Thyroid gland (tissue), 4 donors: ENCODE results near the gene FEM1B.

Experiments
- CTCF ChIP-seq, 6 experiments: fragments of 200-600 bp in 3 of 6; fragments of 450-650 bp in 3 of 6; sonication (generic) in 3 of 6; IDR thresholded peaks; one replicate each; pipeline ENCODE4 v1.5.1; 2016 to 2019; ENCODE audit warnings: antibody characterized with exemption in 6 of 6, mild to moderate bottlenecking in 2 of 6, inconsistent platforms in 1 of 6, moderate library complexity in 1 of 6
- POLR2A ChIP-seq, 2 donors: fragments of 450-650 bp; IDR thresholded peaks; one replicate each; pipeline ENCODE4 v1.6.1; 2017; ENCODE audit warnings: antibody characterized with exemption in 2 of 2, mild to moderate bottlenecking in 2 of 2, moderate library complexity in 1 of 2

- TF ChIP-seq CTCF (IDR thresholded peaks at IDR 0.05) = no peak
- TF ChIP-seq POLR2A (IDR thresholded peaks at IDR 0.05) = no peak
Measured at GRCh38 chr15:68318931-68319909, 41.7 kb downstream of the FEM1B start.
